Esophagus muscularis mucosa (tissue), 3 donors: ENCODE data around the gene ZNRF2.

ENCODE experiments used
- CTCF ChIP-seq, 3 experiments: fragments of 200-600 bp in 2 of 3; fragments of 450-650 bp in 1 of 3; sonication (generic) in 2 of 3; IDR thresholded peaks; one replicate each; pipeline ENCODE4 v1.5.1; 2017 to 2019; ENCODE audit warnings: antibody characterized with exemption in 3 of 3, mild to moderate bottlenecking in 2 of 3, moderate library complexity in 1 of 3
- POLR2A ChIP-seq: fragments of 450-650 bp; IDR thresholded peaks from one replicate; pipeline ENCODE4 v1.6.1; 2017; ENCODE audit warnings: antibody characterized with exemption, moderate library complexity, mild to moderate bottlenecking, low read depth

GRCh38 chr7:30349816-30350215, 65.4 kb downstream of the ZNRF2 start:
- TF ChIP-seq CTCF (IDR thresholded peaks at IDR 0.05), result no peak
- TF ChIP-seq POLR2A, result no peak
